HEK293T (cell line): ENCODE data around the gene RASAL3.

Source experiments
- CTCF ChIA-PET: fragments of 350-600 bp; formaldehyde crosslinking; extraction: SDS; loops from one replicate; lab custom pipeline; 2021; ENCODE audit warnings: antibody characterized with exemption, inconsistent platforms; lab: Yijun Ruan, JAX
- POLR2A ChIA-PET: fragments of 350-600 bp; formaldehyde crosslinking; extraction: SDS; loops from one replicate; lab custom pipeline; 2020; ENCODE audit warnings: antibody characterized with exemption, inconsistent platforms; lab: Yijun Ruan, JAX
- DNase-seq: peaks from one replicate; pipeline ENCODE4 v3.0.0; 2012; ENCODE audit warnings: mixed read lengths; ENCODE audit errors: extremely low spot score
- ARNT ChIP-seq: fragments of 450-650 bp; IDR thresholded peaks from 2 replicates; pipeline ENCODE4 v1.6.1; 2017; ENCODE audit warnings: mild to moderate bottlenecking
- BHLHE40 ChIP-seq: fragments of 450-650 bp; IDR thresholded peaks from 2 replicates; pipeline ENCODE4 v1.6.1; 2016; ENCODE audit warnings: mild to moderate bottlenecking, moderate library complexity, borderline replicate concordance
- CTBP1 ChIP-seq: fragments of 450-650 bp; IDR thresholded peaks from 2 replicates; pipeline ENCODE4 v1.6.1; 2016; ENCODE audit warnings: borderline replicate concordance
- ELF4 ChIP-seq: fragments of 450-650 bp; IDR thresholded peaks from 2 replicates; pipeline ENCODE4 v1.6.1; 2017; ENCODE audit warnings: antibody characterized with exemption
- FOXA1 ChIP-seq: fragments of 450-650 bp; IDR thresholded peaks from 2 replicates; pipeline ENCODE4 v1.6.1; 2016; ENCODE audit warnings: mild to moderate bottlenecking
- FOXK2 ChIP-seq: fragments of 450-650 bp; IDR thresholded peaks from 2 replicates; pipeline ENCODE4 v1.6.1; 2016; ENCODE audit warnings: mild to moderate bottlenecking
- FOXM1 ChIP-seq: fragments of 450-650 bp; IDR thresholded peaks from 2 replicates; pipeline ENCODE4 v1.6.1; 2017; ENCODE audit warnings: mild to moderate bottlenecking, borderline replicate concordance
- HDGF ChIP-seq: fragments of 450-650 bp; IDR thresholded peaks from 2 replicates; pipeline ENCODE4 v1.6.1; 2017; ENCODE audit warnings: antibody characterized with exemption, borderline replicate concordance
- L3MBTL2 ChIP-seq: fragments of 450-650 bp; conservative IDR thresholded peaks from 2 replicates; pipeline ENCODE4 v1.6.1; 2016; ENCODE audit warnings: mild to moderate bottlenecking
- LEF1 ChIP-seq: fragments of 450-650 bp; IDR thresholded peaks from 2 replicates; pipeline ENCODE4 v1.6.1; 2017; ENCODE audit warnings: mild to moderate bottlenecking, borderline replicate concordance
- NFRKB ChIP-seq: fragments of 450-650 bp; IDR thresholded peaks from 2 replicates; pipeline ENCODE4 v1.6.1; 2016; ENCODE audit warnings: mild to moderate bottlenecking, moderate library complexity
- SP1 ChIP-seq: fragments of 450-650 bp; IDR thresholded peaks from 2 replicates; pipeline ENCODE4 v1.6.1; 2017
- SUZ12 ChIP-seq: fragments of 450-650 bp; IDR thresholded peaks from 2 replicates; pipeline ENCODE4 v1.6.1; 2016; ENCODE audit warnings: mild to moderate bottlenecking
- TARDBP ChIP-seq: fragments of 450-650 bp; IDR thresholded peaks from 2 replicates; pipeline ENCODE4 v1.6.1; 2016
- ZNF384 ChIP-seq: fragments of 450-650 bp; IDR thresholded peaks from 2 replicates; pipeline ENCODE4 v1.6.1; 2016
- TF ChIP-seq, protein P1 (sequence below): fragments of 450-650 bp; IDR thresholded peaks from 2 replicates; pipeline ENCODE4 v1.6.1; 2016

RASAL3 gene

GRCh38 chr19:15452111-15453047, 12.0 kb downstream of the RASAL3 start:
- no peak for TF ChIP-seq LEF1
- TF ChIP-seq, protein P1, sequence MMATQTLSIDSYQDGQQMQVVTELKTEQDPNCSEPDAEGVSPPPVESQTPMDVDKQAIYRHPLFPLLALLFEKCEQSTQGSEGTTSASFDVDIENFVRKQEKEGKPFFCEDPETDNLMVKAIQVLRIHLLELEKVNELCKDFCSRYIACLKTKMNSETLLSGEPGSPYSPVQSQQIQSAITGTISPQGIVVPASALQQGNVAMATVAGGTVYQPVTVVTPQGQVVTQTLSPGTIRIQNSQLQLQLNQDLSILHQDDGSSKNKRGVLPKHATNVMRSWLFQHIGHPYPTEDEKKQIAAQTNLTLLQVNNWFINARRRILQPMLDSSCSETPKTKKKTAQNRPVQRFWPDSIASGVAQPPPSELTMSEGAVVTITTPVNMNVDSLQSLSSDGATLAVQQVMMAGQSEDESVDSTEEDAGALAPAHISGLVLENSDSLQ = peak; percentile 98
- ChIA-PET CTCF (interaction anchor here (0.6 to 1.3 kb wide), 5 partner anchors 11 to 764 kb away, joined by 3 to 4 read pairs (median 3); no protein-coding TSS in a partner anchor), POLR2A (interaction anchor here (0.8 to 1.7 kb wide), 7 partner anchors 9 to 33 kb away, joined by 3 to 10 read pairs (median 4); partner anchors contain the start of genes AKAP8L and PGLYRP2)
- peak; percentile 98 for DNase-seq

DNA sequence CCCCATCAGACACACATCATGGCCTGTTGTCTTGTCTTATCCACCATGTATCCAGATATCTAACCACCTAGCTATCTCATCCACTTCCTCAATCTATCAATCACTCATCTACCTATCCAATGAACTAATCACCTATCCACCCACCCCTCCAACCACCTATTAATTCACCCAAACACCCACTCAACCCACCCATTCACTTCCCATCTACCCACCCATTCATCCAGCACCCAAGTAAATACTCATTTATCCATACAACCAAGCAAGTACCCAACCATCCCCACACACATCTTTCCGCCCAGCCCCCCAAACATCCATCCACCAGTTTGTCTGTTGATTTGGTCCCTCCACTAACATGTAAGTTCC, 13.8 kb downstream of the RASAL3 start:
- CTCF ChIA-PET = no interaction called here
- POLR2A ChIA-PET = no interaction called here

GRCh38 chr19:15449620-15450527, 14.5 kb downstream of the RASAL3 start, which contains the start of gene WIZ:
TSS of gene WIZ (minus strand) at chr19:15449956. CDS start at chr19:15448307, 1,649 bp downstream.
- DNase-seq = peak; percentile 77
- TF ChIP-seq SP1 = no peak
- TF ChIP-seq SUZ12 = no peak
- no peak for TF ChIP-seq HDGF
- TF ChIP-seq FOXM1 = 0 out of 2 replicates have a peak, but pooled peaks have one; percentile 42
- POLR2A ChIA-PET = no interaction called here
- CTCF ChIA-PET = no interaction called here

More for the DNA sequence above, 13.8 kb downstream of the RASAL3 start:
- no peak for DNase-seq
- TF ChIP-seq, protein P1 = no peak

GRCh38 chr19:15448778-15449619, 15.3 kb downstream of the RASAL3 start:
- ChIA-PET CTCF (no interaction called here), POLR2A (interaction anchor here (0.8 to 1.6 kb wide), 2 partner anchors 9 to 30 kb away, joined by 3 to 5 read pairs; partner anchors contain the start of gene AKAP8L)
- no peak for DNase-seq
- TF ChIP-seq FOXA1 = no peak
- TF ChIP-seq TARDBP = no peak
- TF ChIP-seq CTBP1 = no peak
- no peak for TF ChIP-seq ELF4
- no peak for TF ChIP-seq HDGF
- TF ChIP-seq, protein P1 = no peak
- TF ChIP-seq BHLHE40 = no peak
- TF ChIP-seq LEF1 = no peak

- DNase-seq = no peak
- ChIA-PET CTCF (no interaction called here), POLR2A (interaction anchor here (0.8 to 1.6 kb wide), 2 partner anchors 9 to 29 kb away, joined by 3 to 5 read pairs; partner anchors contain the start of gene AKAP8L)
- TF ChIP-seq FOXA1 (no peak), SUZ12 (no peak), ZNF384 (no peak), L3MBTL2 (no peak), FOXM1 (no peak), NFRKB (no peak), FOXK2 (no peak), ELF4 (no peak), LEF1 (no peak), TARDBP (no peak), HDGF (no peak), CTBP1 (no peak), SP1 (no peak), ARNT (no peak), BHLHE40 (no peak)
- TF ChIP-seq, protein P1 = no peak
Measured at GRCh38 chr19:15448044-15448777, 16.1 kb downstream of the RASAL3 start.
